Smooth muscle cell (in vitro differentiated cells): ENCODE data around the gene MAP3K12. TPM values are rescaled to one million over a fixed set of nuclear protein-coding genes. Genes with fewer than 3 reads are reported as not detected.

Experiments
- DNase-seq: peaks from one replicate; lab custom pipeline; 2025; ENCODE audit not compliant: unreplicated experiment; lab: John Stamatoyannopoulos, UW
- H2AFZ ChIP-seq: fragments of 200-600 bp; sonication (generic); 2 replicates; pipeline ENCODE4 v1.6.0; 2016; ENCODE audit warnings: antibody characterized with exemption, low read depth, mild to moderate bottlenecking
- H3F3A ChIP-seq: fragments of 200-600 bp; sonication (generic); 2 replicates; pipeline ENCODE4 v1.6.0; 2017; ENCODE audit warnings: antibody characterized with exemption, low read depth
- H3K27ac ChIP-seq: fragments of 200-600 bp; sonication (generic); 2 replicates; pipeline ENCODE4 v1.5.1; 2016; ENCODE audit warnings: low read depth, mild to moderate bottlenecking
- H3K27me3 ChIP-seq: fragments of 200-600 bp; sonication (generic); 2 replicates; pipeline ENCODE4 v1.6.1; 2016; ENCODE audit warnings: low read depth, mild to moderate bottlenecking
- H3K36me3 ChIP-seq: fragments of 200-600 bp; sonication (generic); 2 replicates; pipeline ENCODE4 v1.5.1; 2016; ENCODE audit warnings: low read depth
- H3K4me1 ChIP-seq: fragments of 200-600 bp; sonication (generic); 2 replicates; pipeline ENCODE4 v1.5.1; 2016; ENCODE audit warnings: low read depth
- H3K4me2 ChIP-seq: fragments of 200-600 bp; sonication (generic); 2 replicates; pipeline ENCODE4 v1.6.0; 2016; ENCODE audit warnings: mild to moderate bottlenecking
- H3K4me3 ChIP-seq: fragments of 200-600 bp; sonication (generic); 2 replicates; pipeline ENCODE4 v1.5.1; 2016; ENCODE audit warnings: mild to moderate bottlenecking
- H3K79me2 ChIP-seq: fragments of 200-600 bp; sonication (generic); 2 replicates; pipeline ENCODE4 v1.6.0; 2016; ENCODE audit warnings: low read depth, mild to moderate bottlenecking
- H3K9ac ChIP-seq: fragments of 200-600 bp; sonication (generic); 2 replicates; pipeline ENCODE4 v1.6.0; 2016; ENCODE audit warnings: low read depth
- H3K9me3 ChIP-seq: fragments of 200-600 bp; sonication (generic); replicated peaks from 2 replicates; pipeline ENCODE4 v1.5.1; 2016; ENCODE audit warnings: low read depth
- H4K20me1 ChIP-seq: fragments of 200-600 bp; sonication (generic); 2 replicates; pipeline ENCODE4 v1.6.0; 2016; ENCODE audit warnings: low read depth
- CTCF ChIP-seq: fragments of 200-600 bp; sonication (generic); IDR thresholded peaks from 2 replicates; pipeline ENCODE4 v1.5.1; 2017; ENCODE audit warnings: borderline replicate concordance, mild to moderate bottlenecking, antibody characterized with exemption; ENCODE audit not compliant: insufficient read depth, poor library complexity, severe bottlenecking
- WGBS: methylation state at CpG from one replicate; pipeline ENCODE4 v1.1.7; 2016; ENCODE audit warnings: low lambda C conversion rate; 5-methylcytosine and 5-hydroxymethylcytosine counted together
- polyA plus RNA-seq: library from polyadenylated mRNA; unstranded; fragments of >200 nt; fragmentation: Nextera tagmentation; extraction: Ambion mirVana; gene quantifications from 2 replicates; pipeline ENCODE4 v1.2.1, GENCODE V29; 2016
- total RNA-seq: library from RNA; depleted of rRNA; stranded (reverse); fragments of >200 nt; gene quantifications from 2 replicates; pipeline ENCODE4 v1.2.3, GENCODE V29; 2014

MAP3K12 gene
- total and polyA plus RNA-seq, 2 experiments from 2014 or later, result 15.1 to 34.6 TPM

- Histone ChIP-seq H3K4me1 (peaks cover 20% of the 10 kb centered on the region), H3F3A (peaks cover 31% of the 10 kb centered on the region), H3K27ac (peak overlapping the region; percentile 94), H3K9me3 (no peaks in the 10 kb centered on the region), H3K79me2 (peaks cover 70% of the 10 kb centered on the region), H3K27me3 (no peaks in the 10 kb centered on the region), H3K4me2 (peak overlapping the region; percentile 95), H2AFZ (no peak overlapping the region), H3K36me3 (peaks cover 31% of the 10 kb centered on the region), H3K4me3 (peak overlapping the region; percentile 100), H3K9ac (peak overlapping the region; percentile 99), H4K20me1 (peaks cover 70% of the 10 kb centered on the region)
- WGBS, result 51% methylated on average over 6 of the region's 6 CpGs
- DNase-seq, result no peak
- no peak for TF ChIP-seq CTCF
Observed at GRCh38 chr12:53453953-53454640, 45.2 kb downstream of the MAP3K12 start.

DNA sequence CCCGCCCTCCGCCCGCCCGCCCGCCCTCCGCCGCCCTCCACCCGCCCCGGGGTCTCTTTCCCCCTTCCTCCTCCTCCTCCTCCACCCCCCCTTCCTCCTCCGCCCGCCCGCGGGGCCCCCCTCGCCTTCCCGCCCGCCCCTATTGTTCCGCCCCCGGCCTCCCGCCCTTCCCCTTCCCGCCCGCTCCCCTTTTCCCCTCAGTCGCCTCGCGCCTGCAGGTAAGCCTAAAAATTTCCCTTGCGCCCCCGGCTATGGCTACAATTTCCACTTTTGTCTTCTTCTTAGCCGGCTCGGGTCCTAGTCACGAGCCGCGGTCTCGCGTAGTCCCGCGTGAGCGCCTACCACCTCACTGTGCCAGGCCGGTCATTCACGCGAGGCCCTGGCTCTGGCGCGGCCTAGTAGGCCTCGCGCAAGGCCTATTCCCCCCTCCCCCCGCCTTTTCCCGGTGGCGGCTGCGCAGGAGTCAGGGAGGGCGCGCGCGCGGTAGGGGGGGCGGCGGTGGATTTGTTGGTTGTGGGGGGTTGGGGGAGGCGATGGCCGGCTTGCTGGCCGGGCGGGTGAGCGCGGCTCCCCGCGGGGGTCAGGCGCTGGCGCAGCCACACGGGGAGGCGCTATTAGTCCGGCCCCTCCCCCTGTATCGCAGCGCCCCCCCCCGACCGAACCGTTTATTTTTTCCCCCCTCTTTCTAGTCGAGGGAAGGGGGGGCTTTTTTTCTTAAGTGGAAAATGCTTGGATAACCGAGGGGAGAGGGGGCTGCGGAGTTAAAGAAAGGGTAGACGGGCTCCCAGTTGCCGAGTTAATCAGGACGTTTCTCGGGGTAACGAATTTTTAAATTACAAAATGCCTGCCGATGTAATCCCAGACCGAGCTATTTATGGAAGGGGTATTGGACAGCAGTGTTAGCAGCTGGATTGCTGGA, 46.8 kb downstream of the MAP3K12 start:
- H3K27ac ChIP-seq, result peak overlapping the region; percentile 94
- DNase-seq, result peak; percentile 66
- H3K36me3 ChIP-seq, result peaks cover 16% of the 10 kb centered on the region
- WGBS, result 2% methylated on average over 51 of the region's 82 CpGs
- H3K4me3 ChIP-seq, result peak overlapping the region; percentile 100
- no peaks in the 10 kb centered on the region for H3K9me3 ChIP-seq
- peaks cover 53% of the 10 kb centered on the region for H4K20me1 ChIP-seq
- H3K4me2 ChIP-seq, result peak overlapping the region; percentile 95
- H3F3A ChIP-seq, result peaks cover 19% of the 10 kb centered on the region
- peaks cover 17% of the 10 kb centered on the region for H3K4me1 ChIP-seq
- H2AFZ ChIP-seq, result no peak overlapping the region
- H3K79me2 ChIP-seq, result peaks cover 53% of the 10 kb centered on the region
- TF ChIP-seq CTCF, result peak; percentile 34
- H3K27me3 ChIP-seq, result no peaks in the 10 kb centered on the region
- peak overlapping the region; percentile 99 for H3K9ac ChIP-seq

- Histone ChIP-seq H3K36me3 (peaks cover 13% of the 10 kb centered on the region), H3K4me1 (peaks cover 17% of the 10 kb centered on the region), H3K9ac (peak within 1 kb of the TSS; percentile 99), H3K9me3 (no peaks in the 10 kb centered on the region), H3F3A (peaks cover 19% of the 10 kb centered on the region), H2AFZ (no peak within 1 kb of the TSS), H4K20me1 (peaks cover 46% of the 10 kb centered on the region), H3K4me2 (peak within 1 kb of the TSS; percentile 95), H3K27ac (peak within 1 kb of the TSS; percentile 94), H3K4me3 (peak within 1 kb of the TSS; percentile 100), H3K79me2 (peaks cover 46% of the 10 kb centered on the region), H3K27me3 (no peaks in the 10 kb centered on the region)
- peak; percentile 92 for DNase-seq
- under 1% methylated on average over 19 of the region's 32 CpGs for WGBS
- TF ChIP-seq CTCF, result peak; percentile 67
Observed at GRCh38 chr12:53451661-53452158, 47.5 kb downstream of the MAP3K12 start, which contains the start of gene PCBP2. Gene PCBP2, plus strand, starts transcription at chr12:53452102. Its CDS starts 2,699 bp downstream, at chr12:53454801.
